Renal pelvis (tissue), 12 donors: ENCODE measurements around the gene HS3ST5. TPM values are rescaled to one million over a fixed set of nuclear protein-coding genes. Genes with fewer than 3 reads are reported as not detected.

ENCODE experiments used
- DNase-seq: peaks from one replicate; pipeline ENCODE4 v3.0.0-alpha.2; 2013
- long read RNA-seq, 16 experiments: transcript quantifications; one replicate each; lab custom pipeline, GENCODE V29; 2026
- polyA plus RNA-seq, 3 donors: library from polyadenylated mRNA; unstranded; fragments of 120-200 nt; gene quantifications; one replicate each; pipeline ENCODE4 v1.2.1, GENCODE V29; 2013; ENCODE audit not compliant: insufficient read length in 3 of 3

Gene HS3ST5
- 1 to 10 TPM in 1 of 3 donors, under 1 TPM in 2; 0.63 to 1.1 (median 0.96) TPM for polyA plus RNA-seq
- long read RNA-seq, donor 1, result 0 reads
- long read RNA-seq, donor 2, result 0 reads
- long read RNA-seq, donor 3, result 0 reads
- long read RNA-seq, donor 4, result 0 reads
- long read RNA-seq, donor 5, result 0 reads
- long read RNA-seq, donor 6, result 0 reads
- long read RNA-seq, donor 7, result 0 reads
- long read RNA-seq, donor 8, result 0 reads
- long read RNA-seq, donor 9, result 0 reads
- long read RNA-seq, donor 10, result 0 reads
- long read RNA-seq, donor 11, result 0 reads
- long read RNA-seq, donor 12, partial matches to known transcripts, result 0 of 1 reads
- long read RNA-seq, donor 12, other reads (novel, unspliced or antisense), result 0 of 1 reads
- long read RNA-seq, donor 13, result 0 reads
- long read RNA-seq, donor 14, result 0 reads
- long read RNA-seq, donor 15, partial matches to known transcripts, result 0 of 2 reads
- long read RNA-seq, donor 15, other reads (novel, unspliced or antisense), result 0 of 2 reads
- long read RNA-seq, donor 16, result 0 reads

DNA sequence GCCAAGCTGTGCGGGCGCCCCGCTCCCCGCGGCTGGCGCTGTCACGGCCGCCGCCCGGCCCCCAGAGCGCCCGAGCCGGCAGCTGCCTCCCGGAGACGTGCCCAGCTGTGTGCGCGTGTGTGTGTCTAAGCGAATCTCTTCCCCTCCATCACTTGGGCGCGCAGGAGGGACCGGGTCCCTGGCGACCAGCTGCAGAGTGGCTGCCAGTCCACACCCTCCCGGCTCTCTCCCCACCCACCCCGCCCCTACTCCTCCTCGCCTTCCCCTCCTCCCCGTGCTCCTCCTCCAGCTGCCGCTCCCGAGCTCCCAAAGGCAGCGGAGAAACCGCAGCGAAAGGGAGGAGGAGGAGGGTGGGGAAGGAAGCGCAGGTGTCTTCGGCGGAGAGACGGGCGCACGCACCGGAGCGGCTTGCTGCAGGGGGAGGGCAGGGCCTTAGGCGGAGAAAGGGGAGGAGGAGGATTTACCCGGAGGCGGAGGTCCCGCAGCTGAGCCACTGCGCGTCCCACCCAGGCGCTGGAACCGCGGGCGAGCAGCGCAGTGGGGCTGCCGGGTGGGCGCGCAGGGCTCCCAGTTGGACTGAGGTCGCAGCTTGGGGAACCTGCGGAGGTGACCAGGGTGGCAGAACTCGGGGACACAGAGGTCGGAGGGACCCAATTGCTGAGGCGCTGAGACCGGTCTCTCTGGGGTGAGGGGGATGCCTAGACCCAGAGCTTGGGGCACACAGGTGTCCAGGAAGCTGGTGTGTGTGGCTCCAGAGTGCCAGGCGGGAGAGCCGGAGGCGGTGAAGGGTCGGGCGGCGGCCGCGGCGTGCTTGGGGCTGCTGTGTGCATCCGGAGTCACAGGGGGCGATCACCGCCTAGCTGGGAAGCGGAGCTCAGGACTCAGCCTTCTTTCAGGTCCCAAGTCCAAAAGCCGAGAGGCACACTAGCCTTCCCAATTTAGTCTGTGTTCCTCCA, at the start of gene HS3ST5:
Gene HS3ST5 (minus strand): TSS at position 198 of the 956 bp plus-strand sequence. CDS start 280,178 bp downstream, outside the sequence.
- peak; percentile 51 for DNase-seq

GRCh38 chr6:114390176-114390575, 47.4 kb upstream of the HS3ST5 start:
- no peak for DNase-seq

- no peak for DNase-seq
These were observed 46.3 kb upstream of the HS3ST5 start for GRCh38 chr6:114389111-114389510.

GRCh38 chr6:114382406-114382805, 39.6 kb upstream of the HS3ST5 start:
- DNase-seq, result no peak

DNA sequence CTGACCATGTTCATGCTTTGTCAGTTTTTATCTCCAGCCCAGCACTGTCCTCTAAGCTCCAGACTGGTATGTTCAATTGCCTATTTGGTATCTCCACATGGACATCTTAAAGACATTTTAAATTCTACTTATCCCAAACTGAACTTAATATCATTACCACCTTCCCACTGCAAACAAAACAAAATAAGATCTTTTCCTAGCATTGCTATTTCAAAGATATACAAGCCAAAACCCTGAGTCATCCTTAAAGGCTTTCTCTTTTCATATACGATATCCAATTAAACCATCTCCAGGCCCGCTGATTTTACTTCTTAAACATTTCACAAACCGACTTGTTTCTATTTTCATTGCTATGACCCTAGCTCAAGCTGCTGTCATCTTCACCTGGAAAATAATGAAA, 35.1 kb upstream of the HS3ST5 start:
- DNase-seq, result no peak

DNA sequence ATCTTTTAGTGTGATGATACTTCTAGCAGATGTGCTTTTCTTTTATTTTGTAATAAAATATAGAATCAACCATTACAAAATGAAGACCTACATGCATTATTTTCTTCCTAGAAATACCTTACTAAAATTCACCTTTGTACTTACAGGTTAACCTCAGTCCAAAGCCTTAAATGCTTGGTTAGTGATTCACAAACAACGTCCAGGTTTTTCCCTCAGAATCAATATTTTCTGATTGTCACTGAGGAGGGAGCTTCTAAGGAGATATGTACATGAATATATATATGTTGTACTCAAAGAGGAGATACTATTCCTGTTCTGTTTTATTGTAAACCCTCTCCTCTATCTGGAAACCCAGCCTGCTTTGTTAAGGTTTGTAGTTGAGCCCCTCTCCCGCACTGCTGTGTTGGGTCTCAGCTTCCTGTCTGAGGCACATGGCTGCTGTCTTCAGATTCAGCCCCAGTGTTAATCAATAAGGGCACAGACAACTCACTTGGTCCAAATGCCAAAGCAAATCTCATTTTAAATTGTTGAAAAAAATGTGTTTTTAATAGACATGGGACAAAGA, 33.9 kb upstream of the HS3ST5 start:
- DNase-seq, result no peak

DNA sequence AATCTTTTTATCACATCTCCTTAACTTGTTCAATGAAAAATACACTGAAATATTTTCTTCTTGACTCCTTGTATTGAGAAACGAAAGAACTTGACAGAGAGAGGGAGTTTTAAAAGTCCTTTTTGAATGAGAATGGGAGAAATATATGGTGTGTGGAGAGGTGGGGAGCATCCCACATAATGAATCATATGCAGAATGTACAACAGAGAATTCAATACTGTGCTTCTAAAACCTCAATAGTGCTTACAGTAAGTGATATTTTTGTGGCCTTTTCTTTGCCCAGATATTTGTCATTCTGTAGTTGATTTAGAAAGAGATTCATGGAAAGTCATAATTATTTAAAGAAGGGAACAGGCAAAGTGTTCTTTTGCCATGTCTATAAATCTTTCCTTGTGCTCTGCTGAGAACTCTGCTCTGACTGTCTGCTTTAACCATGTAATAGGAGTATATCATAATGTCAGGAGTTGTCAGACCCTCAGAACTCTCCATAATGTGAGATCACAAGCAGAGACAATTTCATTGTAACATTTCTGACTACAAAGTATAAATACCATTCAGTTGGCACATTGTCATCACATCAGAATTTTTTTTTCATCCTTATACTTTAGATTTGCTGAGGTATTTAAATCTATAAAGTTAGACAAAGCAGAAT, 32.8 kb upstream of the HS3ST5 start:
- no peak for DNase-seq

DNA sequence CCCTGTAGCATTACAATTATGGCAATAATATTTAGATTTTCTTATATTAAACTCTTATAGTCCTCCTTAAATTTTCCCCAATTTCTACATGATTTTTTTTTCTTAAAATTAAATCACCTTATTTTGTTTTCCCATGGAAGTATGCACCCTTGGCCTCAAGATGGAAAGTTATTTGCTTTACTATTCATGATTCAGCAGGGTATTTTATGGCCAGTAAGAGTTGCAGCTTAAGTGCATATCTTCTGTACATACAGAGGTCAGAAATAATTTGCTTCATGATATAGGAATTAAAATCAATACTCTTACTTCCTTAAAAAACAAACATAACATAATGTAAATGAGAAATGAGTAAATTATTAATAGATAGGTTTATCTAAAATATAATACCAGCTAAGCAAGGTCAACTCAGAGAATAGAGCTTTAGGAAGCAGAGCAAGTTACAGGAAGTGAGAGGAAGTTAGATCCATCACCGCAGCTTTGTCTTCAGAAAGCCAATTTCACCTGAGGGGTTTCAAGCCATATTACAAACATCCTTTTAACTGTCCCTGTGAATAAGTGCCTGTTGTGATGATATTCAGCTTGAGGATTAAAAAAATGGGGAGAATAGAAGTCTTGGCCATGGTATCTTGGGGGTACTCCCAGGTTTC, 24.6 kb upstream of the HS3ST5 start:
- no peak for DNase-seq

GRCh38 chr6:114366899-114367298, 24.1 kb upstream of the HS3ST5 start:
- no peak for DNase-seq

GRCh38 chr6:114364301-114364700, 21.5 kb upstream of the HS3ST5 start:
- no peak for DNase-seq

DNA sequence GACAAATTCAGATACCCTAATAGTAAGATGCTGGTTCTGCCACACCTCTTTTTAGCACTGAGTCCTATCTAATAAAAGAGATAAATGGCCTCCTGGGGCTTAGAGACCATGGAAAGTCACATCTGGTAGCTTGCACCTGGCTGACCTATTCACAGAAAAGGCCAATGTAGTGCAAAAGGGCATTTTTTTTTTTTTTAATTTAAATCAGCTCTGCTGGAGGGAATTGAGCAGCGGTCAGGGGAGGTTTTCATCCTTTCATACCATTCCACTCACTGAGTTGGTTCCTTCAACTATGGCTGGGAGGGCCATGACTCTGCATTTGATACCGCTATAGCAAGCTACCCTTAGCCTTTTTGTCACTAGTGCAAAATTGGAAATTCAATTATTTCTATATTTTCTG, 20.1 kb upstream of the HS3ST5 start:
- DNase-seq, result no peak

- DNase-seq, result no peak
These were observed 19.6 kb upstream of the HS3ST5 start for GRCh38 chr6:114362396-114362795.

DNA sequence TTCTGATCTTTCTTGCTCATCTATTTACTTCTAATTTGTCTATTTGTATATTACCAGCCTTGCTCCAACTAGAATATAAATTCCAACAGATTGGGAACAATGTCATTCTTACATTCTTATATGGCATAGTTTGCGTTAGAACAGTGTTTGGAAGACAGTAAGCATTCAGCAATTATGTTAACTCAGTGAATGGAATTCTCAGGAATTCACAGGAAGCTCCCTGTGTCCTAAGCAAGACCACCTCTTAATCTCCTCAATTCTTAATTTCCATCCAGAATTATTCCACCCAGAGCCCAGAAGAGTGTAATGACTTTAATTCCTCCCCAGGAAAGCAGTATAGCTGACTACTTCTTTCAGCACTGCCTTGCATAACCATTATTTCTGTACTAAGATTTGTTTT, 18.2 kb upstream of the HS3ST5 start:
- no peak for DNase-seq

DNA sequence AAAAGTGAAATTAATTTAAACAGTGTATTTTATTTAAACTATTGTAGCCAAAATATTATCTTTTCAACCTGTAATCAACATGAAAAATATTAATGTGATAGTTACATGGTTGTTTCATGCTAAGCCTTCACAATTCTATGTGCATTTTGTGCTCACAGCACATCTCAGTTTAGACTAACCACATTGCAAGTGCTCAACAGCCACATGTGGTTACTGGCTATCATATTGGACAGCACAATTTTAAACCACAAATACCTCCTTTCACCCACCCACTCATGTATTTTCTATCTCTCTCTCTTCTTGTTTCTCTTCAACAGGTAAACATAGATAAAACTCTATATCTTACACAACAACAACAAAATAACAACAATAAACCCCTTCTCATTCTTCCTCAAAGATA, 12.5 kb upstream of the HS3ST5 start:
- DNase-seq, result no peak

DNA sequence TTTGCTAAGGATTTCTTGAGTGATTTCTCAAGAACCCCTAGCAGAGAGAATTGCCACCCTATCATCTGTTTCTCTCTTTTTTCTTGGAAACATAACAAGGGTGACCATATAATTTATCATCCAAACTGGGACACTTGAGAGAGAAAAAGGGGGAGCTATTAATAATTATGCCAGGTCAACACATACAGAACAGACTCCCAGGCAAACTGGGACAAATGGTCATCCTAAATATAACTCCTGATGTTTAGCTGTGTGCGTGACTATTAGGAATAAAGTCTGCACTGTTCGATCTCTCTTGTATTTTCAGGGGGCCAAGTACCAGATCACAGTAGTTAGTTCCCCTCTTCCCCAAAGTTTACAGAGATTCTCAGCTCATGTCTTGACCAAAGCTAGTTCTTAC, 11.7 kb upstream of the HS3ST5 start:
- no peak for DNase-seq

- no peak for DNase-seq
These were observed 3.6 kb upstream of the HS3ST5 start for GRCh38 chr6:114346451-114346850.

GRCh38 chr6:114344971-114345275, 2.1 kb upstream of the HS3ST5 start:
- DNase-seq, result no peak

DNA sequence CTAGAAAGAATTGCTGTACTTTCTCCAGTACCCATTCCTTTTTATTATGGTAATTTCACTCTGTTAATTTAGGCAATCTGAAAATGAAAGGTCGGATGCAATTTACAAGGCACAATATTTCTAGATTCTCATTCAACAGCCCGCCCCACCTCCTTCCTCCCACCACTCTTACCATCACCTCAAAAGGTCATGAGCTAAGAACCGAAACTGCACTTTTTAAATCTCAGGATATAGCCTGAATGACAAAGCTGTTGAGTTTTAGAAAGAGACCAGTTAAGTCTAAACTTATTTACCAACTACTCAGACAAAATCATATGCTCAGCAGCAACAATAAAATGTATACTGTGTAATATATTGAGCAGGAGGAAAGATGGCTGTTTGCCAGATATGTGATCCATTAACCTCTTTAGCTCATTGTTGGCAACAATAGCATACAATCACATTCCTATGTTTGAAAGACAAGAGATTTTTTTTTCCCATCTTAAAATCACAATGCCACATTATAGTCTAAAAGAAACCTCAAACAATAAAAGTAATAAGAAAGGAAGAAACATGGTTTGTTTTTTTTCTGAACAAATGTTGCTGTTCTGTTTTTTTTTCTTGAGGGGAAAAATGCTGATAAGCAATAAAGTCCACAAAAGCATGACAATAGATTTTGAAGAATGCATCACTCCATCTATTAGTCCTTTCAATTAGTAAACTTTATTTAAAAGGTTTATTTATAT, 1.6 kb upstream of the HS3ST5 start:
- DNase-seq, result no peak

DNA sequence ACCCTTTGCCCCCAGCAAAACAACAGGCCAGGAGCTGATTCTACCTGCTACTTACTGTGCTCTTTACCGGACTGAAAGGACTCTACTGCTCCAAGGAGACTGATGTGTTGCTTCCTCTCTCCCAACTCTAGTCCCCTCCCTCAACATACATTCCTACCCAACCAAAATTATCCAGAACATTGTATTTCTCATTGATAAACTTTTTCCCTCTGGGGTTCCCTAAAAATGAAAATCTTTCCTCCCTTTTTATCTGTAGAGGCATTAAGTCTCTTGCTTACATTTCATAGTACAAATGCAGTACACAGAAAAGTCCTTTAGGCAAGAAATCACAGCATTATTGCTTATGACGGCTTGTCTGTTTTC, 940 bp upstream of the HS3ST5 start:
- DNase-seq, result no peak

- DNase-seq, result peak; percentile 8
These were observed 567 bp downstream of the HS3ST5 start for GRCh38 chr6:114342086-114342825.
